ENCODE measurements around the gene PRICKLE3. TPM values are rescaled to one million over a fixed set of nuclear protein-coding genes. Genes with fewer than 3 reads are reported as not detected.
"Not testable (repeated sequence)": the region's sequence is repeated elsewhere in the genome, so short reads cannot be mapped to it uniquely, and the experiment has no call there.

Gene PRICKLE3
- total RNA-seq, 1 donor from 2014 or later: 2.6 TPM

GRCh38 chrX:49148390-49149100, 37.6 kb downstream of the PRICKLE3 start:
- not testable (repeated sequence) for H3K4me3 ChIP-seq (ENCODE audit: low read length in 3 of 3); H3K4me1 ChIP-seq (ENCODE audit: control insufficient read depth in 3 of 3, insufficient read depth in 3 of 3, low read length in 3 of 3); H3K9me3 ChIP-seq (ENCODE audit: control insufficient read depth in 3 of 3, low read length in 3 of 3); H3K9ac ChIP-seq (ENCODE audit: low read depth in 1 of 3, low read length in 3 of 3); H3K27ac ChIP-seq (ENCODE audit: low read depth, low read length); H3K36me3 ChIP-seq (ENCODE audit: control insufficient read depth in 3 of 3, insufficient read depth in 3 of 3, low read length in 3 of 3); H3K27me3 ChIP-seq (ENCODE audit: control insufficient read depth in 3 of 3, insufficient read depth in 3 of 3, low read length in 3 of 3)

GRCh38 chrX:49147936-49148335, 38.2 kb downstream of the PRICKLE3 start:
- Histone ChIP-seq H3K27me3 (ENCODE audit: control insufficient read depth in 3 of 3, insufficient read depth in 3 of 3, low read length in 3 of 3) (no peaks in the 10 kb centered on the region), H3K4me3 (ENCODE audit: low read length in 3 of 3) (no peak overlapping the region), H3K36me3 (ENCODE audit: control insufficient read depth in 3 of 3, insufficient read depth in 3 of 3, low read length in 3 of 3) (no peaks in the 10 kb centered on the region), H3K9me3 (ENCODE audit: control insufficient read depth in 3 of 3, low read length in 3 of 3) (no peaks in the 10 kb centered on the region), H3K4me1 (ENCODE audit: control insufficient read depth in 3 of 3, insufficient read depth in 3 of 3, low read length in 3 of 3) (no peaks in the 10 kb centered on the region), H3K9ac (ENCODE audit: low read depth in 1 of 3, low read length in 3 of 3) (no peak overlapping the region), H3K27ac (ENCODE audit: low read depth, low read length) (no peak overlapping the region)

DNA sequence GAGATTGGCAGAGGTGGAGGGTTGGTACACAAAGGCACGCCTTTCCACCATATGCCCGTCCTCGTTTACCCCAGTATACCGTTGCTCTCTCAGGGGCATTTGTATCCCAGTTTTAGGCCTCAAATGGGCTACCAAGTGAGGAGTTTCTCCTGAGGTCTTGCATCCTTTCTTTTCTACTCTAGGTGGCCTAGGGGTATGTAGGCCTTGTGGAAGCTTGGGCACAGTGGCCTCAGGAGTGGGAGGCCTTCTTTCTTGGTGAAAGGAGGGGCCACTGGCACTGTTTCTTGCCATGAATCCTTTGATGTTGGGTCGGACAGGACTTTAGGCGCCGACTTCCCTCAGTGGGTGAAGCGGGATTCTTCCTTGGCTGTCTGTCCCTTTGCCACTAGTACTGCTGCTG, 38.9 kb downstream of the PRICKLE3 start:
- Histone ChIP-seq H3K4me1 (ENCODE audit: control insufficient read depth in 3 of 3, insufficient read depth in 3 of 3, low read length in 3 of 3) (no peaks in the 10 kb centered on the region), H3K9me3 (ENCODE audit: control insufficient read depth in 3 of 3, low read length in 3 of 3) (no peaks in the 10 kb centered on the region), H3K9ac (ENCODE audit: low read depth in 1 of 3, low read length in 3 of 3) (no peak overlapping the region), H3K27ac (ENCODE audit: low read depth, low read length) (no peak overlapping the region), H3K27me3 (ENCODE audit: control insufficient read depth in 3 of 3, insufficient read depth in 3 of 3, low read length in 3 of 3) (no peaks in the 10 kb centered on the region), H3K36me3 (ENCODE audit: control insufficient read depth in 3 of 3, insufficient read depth in 3 of 3, low read length in 3 of 3) (no peaks in the 10 kb centered on the region), H3K4me3 (ENCODE audit: low read length in 3 of 3) (no peak overlapping the region)

GRCh38 chrX:49143154-49143553, 43.0 kb downstream of the PRICKLE3 start:
- not testable (repeated sequence) for H3K36me3 ChIP-seq (ENCODE audit: control insufficient read depth in 3 of 3, insufficient read depth in 3 of 3, low read length in 3 of 3); H3K9me3 ChIP-seq (ENCODE audit: control insufficient read depth in 3 of 3, low read length in 3 of 3); H3K4me3 ChIP-seq (ENCODE audit: low read length in 3 of 3); H3K4me1 ChIP-seq (ENCODE audit: control insufficient read depth in 3 of 3, insufficient read depth in 3 of 3, low read length in 3 of 3); H3K27ac ChIP-seq (ENCODE audit: low read depth, low read length); H3K9ac ChIP-seq (ENCODE audit: low read depth in 1 of 3, low read length in 3 of 3); H3K27me3 ChIP-seq (ENCODE audit: control insufficient read depth in 3 of 3, insufficient read depth in 3 of 3, low read length in 3 of 3)

- not testable (repeated sequence) for H3K27me3 ChIP-seq (ENCODE audit: control insufficient read depth in 3 of 3, insufficient read depth in 3 of 3, low read length in 3 of 3); H3K27ac ChIP-seq (ENCODE audit: low read depth, low read length)
These were observed 43.9 kb downstream of the PRICKLE3 start for GRCh38 chrX:49142264-49142663.

GRCh38 chrX:49139713-49140112, 46.5 kb downstream of the PRICKLE3 start:
- Histone ChIP-seq H3K9ac (ENCODE audit: low read depth in 1 of 3, low read length in 3 of 3) (no peak overlapping the region), H3K27me3 (ENCODE audit: control insufficient read depth in 3 of 3, insufficient read depth in 3 of 3, low read length in 3 of 3) (no peaks in the 10 kb centered on the region), H3K27ac (ENCODE audit: low read depth, low read length) (no peak overlapping the region), H3K4me1 (ENCODE audit: control insufficient read depth in 3 of 3, insufficient read depth in 3 of 3, low read length in 3 of 3) (no peaks in the 10 kb centered on the region), H3K36me3 (ENCODE audit: control insufficient read depth in 3 of 3, insufficient read depth in 3 of 3, low read length in 3 of 3) (peaks cover 0 to 3% (median 2%) of the 10 kb centered on the region in 3 donors), H3K9me3 (ENCODE audit: control insufficient read depth in 3 of 3, low read length in 3 of 3) (peaks cover 0 to 2% (median 0%) of the 10 kb centered on the region in 3 donors), H3K4me3 (ENCODE audit: low read length in 3 of 3) (no peak overlapping the region)

More at GRCh38 chrX:49142264-49142663, 43.9 kb downstream of the PRICKLE3 start:
- H3K4me1 ChIP-seq (ENCODE audit: control insufficient read depth in 3 of 3, insufficient read depth in 3 of 3, low read length in 3 of 3); H3K36me3 ChIP-seq (ENCODE audit: control insufficient read depth in 3 of 3, insufficient read depth in 3 of 3, low read length in 3 of 3); H3K4me3 ChIP-seq (ENCODE audit: low read length in 3 of 3); H3K9ac ChIP-seq (ENCODE audit: low read depth in 1 of 3, low read length in 3 of 3); H3K9me3 ChIP-seq (ENCODE audit: control insufficient read depth in 3 of 3, low read length in 3 of 3): not testable (repeated sequence)

DNA sequence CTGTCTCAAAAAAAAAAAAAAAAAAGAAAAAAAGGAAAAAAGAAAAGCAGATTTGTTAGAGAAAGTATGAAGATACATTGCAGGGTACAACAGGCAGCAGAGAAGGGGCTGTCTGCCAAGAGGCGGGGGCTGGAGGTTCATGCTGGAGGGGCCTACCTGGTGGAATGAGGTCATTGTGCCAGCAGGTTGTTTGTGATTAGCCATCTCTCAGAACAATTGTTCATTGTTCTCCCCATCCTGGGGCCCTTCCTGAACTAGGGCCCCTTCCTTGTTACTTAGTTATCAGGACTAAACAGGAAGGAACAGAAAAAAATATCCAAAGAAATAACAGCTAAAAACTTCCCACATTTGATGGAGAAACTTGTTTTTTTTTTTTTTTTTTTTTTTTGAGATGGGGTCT, 48.7 kb downstream of the PRICKLE3 start:
- H3K4me3 ChIP-seq (ENCODE audit: low read length in 3 of 3): no peak overlapping the region
- H3K9ac ChIP-seq (ENCODE audit: low read depth in 1 of 3, low read length in 3 of 3): no peak overlapping the region
- H3K9me3 ChIP-seq (ENCODE audit: control insufficient read depth in 3 of 3, low read length in 3 of 3): peaks cover 0 to 2% (median 0%) of the 10 kb centered on the region in 3 donors
- no peaks in the 10 kb centered on the region for H3K27me3 ChIP-seq (ENCODE audit: control insufficient read depth in 3 of 3, insufficient read depth in 3 of 3, low read length in 3 of 3)
- no peak overlapping the region for H3K27ac ChIP-seq (ENCODE audit: low read depth, low read length)
- H3K4me1 ChIP-seq (ENCODE audit: control insufficient read depth in 3 of 3, insufficient read depth in 3 of 3, low read length in 3 of 3): no peaks in the 10 kb centered on the region
- peaks cover 0 to 3% (median 2%) of the 10 kb centered on the region in 3 donors for H3K36me3 ChIP-seq (ENCODE audit: control insufficient read depth in 3 of 3, insufficient read depth in 3 of 3, low read length in 3 of 3)

DNA sequence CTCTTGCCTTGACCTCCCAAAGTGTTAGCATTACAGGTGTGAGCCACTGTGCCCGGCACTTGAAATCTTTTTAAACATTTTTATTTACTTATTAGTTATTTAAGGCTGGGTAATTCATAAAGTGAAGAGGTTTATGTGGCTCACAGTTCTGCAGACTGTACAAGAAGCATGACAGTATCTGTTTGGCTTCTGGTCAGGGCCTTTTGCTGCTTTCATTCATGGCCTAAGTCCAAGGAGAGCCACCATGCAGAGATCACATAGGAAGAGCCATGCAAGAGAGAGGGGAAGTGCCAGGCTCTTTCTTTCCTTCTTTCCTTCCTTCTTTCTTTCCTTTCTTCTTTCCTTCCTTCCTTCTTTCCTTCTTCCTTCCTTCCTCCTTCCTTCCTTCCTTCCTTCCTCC, 52.4 kb downstream of the PRICKLE3 start:
- H3K9me3 ChIP-seq (ENCODE audit: control insufficient read depth in 3 of 3, low read length in 3 of 3): no peaks in the 10 kb centered on the region
- H3K27me3 ChIP-seq (ENCODE audit: control insufficient read depth in 3 of 3, insufficient read depth in 3 of 3, low read length in 3 of 3): no peaks in the 10 kb centered on the region
- no peaks in the 10 kb centered on the region for H3K4me1 ChIP-seq (ENCODE audit: control insufficient read depth in 3 of 3, insufficient read depth in 3 of 3, low read length in 3 of 3)
- H3K4me3 ChIP-seq (ENCODE audit: low read length in 3 of 3): no peak overlapping the region
- no peaks in the 10 kb centered on the region for H3K36me3 ChIP-seq (ENCODE audit: control insufficient read depth in 3 of 3, insufficient read depth in 3 of 3, low read length in 3 of 3)
- no peak overlapping the region for H3K9ac ChIP-seq (ENCODE audit: low read depth in 1 of 3, low read length in 3 of 3)
- no peak overlapping the region for H3K27ac ChIP-seq (ENCODE audit: low read depth, low read length)

GRCh38 chrX:49132275-49132674, 53.9 kb downstream of the PRICKLE3 start:
- not testable (repeated sequence) for H3K9ac ChIP-seq (ENCODE audit: low read depth in 1 of 3, low read length in 3 of 3); H3K4me3 ChIP-seq (ENCODE audit: low read length in 3 of 3); H3K4me1 ChIP-seq (ENCODE audit: control insufficient read depth in 3 of 3, insufficient read depth in 3 of 3, low read length in 3 of 3); H3K27me3 ChIP-seq (ENCODE audit: control insufficient read depth in 3 of 3, insufficient read depth in 3 of 3, low read length in 3 of 3); H3K9me3 ChIP-seq (ENCODE audit: control insufficient read depth in 3 of 3, low read length in 3 of 3); H3K36me3 ChIP-seq (ENCODE audit: control insufficient read depth in 3 of 3, insufficient read depth in 3 of 3, low read length in 3 of 3); H3K27ac ChIP-seq (ENCODE audit: low read depth, low read length)

GRCh38 chrX:49129427-49129826, 56.7 kb downstream of the PRICKLE3 start:
- H3K27me3 ChIP-seq (ENCODE audit: control insufficient read depth in 3 of 3, insufficient read depth in 3 of 3, low read length in 3 of 3): no peaks in the 10 kb centered on the region
- H3K9ac ChIP-seq (ENCODE audit: low read depth in 1 of 3, low read length in 3 of 3): no peak overlapping the region
- no peak overlapping the region for H3K27ac ChIP-seq (ENCODE audit: low read depth, low read length)
- H3K4me3 ChIP-seq (ENCODE audit: low read length in 3 of 3): no peak overlapping the region
- H3K36me3 ChIP-seq (ENCODE audit: control insufficient read depth in 3 of 3, insufficient read depth in 3 of 3, low read length in 3 of 3): no peaks in the 10 kb centered on the region
- no peaks in the 10 kb centered on the region for H3K9me3 ChIP-seq (ENCODE audit: control insufficient read depth in 3 of 3, low read length in 3 of 3)
- no peaks in the 10 kb centered on the region for H3K4me1 ChIP-seq (ENCODE audit: control insufficient read depth in 3 of 3, insufficient read depth in 3 of 3, low read length in 3 of 3)
